Activated naive CD4-positive, alpha-beta T cell treated with anti-CD3 and anti-CD28 coated beads, Interleukin-2, amount 50 U/mL, for 72 hours (primary cell): ENCODE data around the gene SERTAD4. TPM values are rescaled to one million over a fixed set of nuclear protein-coding genes. Genes with fewer than 3 reads are reported as not detected.
A peak's percentile ranks its signal among the peaks of the same experiment; 100 is the strongest.

Experiments used
- ATAC-seq, 2 donors: fragments of 150-1000 bp; cut with Tn5 transposase; 2 replicates each; pipeline ENCODE4 v1.10.0; 2021; ENCODE audit warnings: mild to moderate bottlenecking in 2 of 2, moderate library complexity in 2 of 2
- DNase-seq, 2 donors: peaks; one replicate each; pipeline ENCODE4 v3.0.0; 2021 to 2022; ENCODE audit warnings: low spot score in 2 of 2
- H3K27ac Mint-ChIP-seq, 2 donors: one replicate each; pipeline ENCODE4 v1.8.0; 2022; ENCODE audit warnings: mild to moderate bottlenecking in 2 of 2, mixed read lengths in 2 of 2
- H3K36me3 Mint-ChIP-seq, 2 donors: one replicate each; pipeline ENCODE4 v1.8.0; 2022; ENCODE audit warnings: mixed read lengths in 2 of 2
- H3K9me3 Mint-ChIP-seq, 2 donors: one replicate each; pipeline ENCODE4 v1.8.0; 2022; ENCODE audit warnings: mixed read lengths in 2 of 2
- total RNA-seq, 2 donors: library from RNA; stranded (reverse); gene quantifications; one replicate each; pipeline ENCODE4 v1.2.3, GENCODE V29; 2022

Gene SERTAD4
- total RNA-seq, 2 donors from 2014 or later = not detected

DNA sequence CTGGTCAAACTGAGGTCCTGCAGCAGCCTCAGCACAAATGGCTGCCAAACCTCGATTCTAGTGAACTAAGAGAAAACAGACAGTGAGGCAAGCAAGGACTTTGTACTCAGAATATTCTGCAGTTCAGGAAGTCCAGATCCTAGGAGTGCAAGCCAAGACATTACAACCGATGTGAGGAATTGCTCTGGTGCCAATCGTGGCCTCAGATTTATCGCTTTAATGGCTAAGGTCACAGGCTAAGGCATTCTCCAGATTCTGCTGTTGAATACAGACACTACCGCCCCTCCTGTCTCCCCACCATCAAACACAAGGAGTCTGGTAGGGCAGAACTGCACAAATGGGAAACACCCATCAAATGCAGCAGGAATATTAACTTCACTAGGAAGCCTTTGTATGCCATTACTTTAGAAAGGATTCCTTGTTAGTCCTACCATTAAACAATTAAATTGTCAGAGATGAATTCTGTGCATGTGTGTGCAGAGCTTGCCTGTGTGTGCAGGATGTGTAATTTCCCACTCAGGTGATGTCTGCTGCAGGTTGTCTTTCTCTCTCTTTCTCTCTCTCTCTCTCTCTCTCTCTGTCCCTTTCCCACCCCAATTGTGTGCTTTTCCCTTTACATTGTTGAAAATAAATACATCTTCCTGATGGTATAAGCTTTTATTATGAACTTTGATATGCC lies 9.2 kb upstream of the SERTAD4 start:
- Mint-ChIP-seq H3K27ac (no peak overlapping the region), H3K36me3 (no peaks in the 10 kb centered on the region), H3K9me3 (no peaks in the 10 kb centered on the region)
- DNase-seq = no peak
- no peak for ATAC-seq

GRCh38 chr1:210228158-210228557 lies 4.4 kb upstream of the SERTAD4 start:
- ATAC-seq = no peak

GRCh38 chr1:210230149-210230695 lies 2.4 kb upstream of the SERTAD4 start:
- no peak overlapping the region for H3K27ac Mint-ChIP-seq
- DNase-seq (no peak), ATAC-seq (no peak)
- no peaks in the 10 kb centered on the region for H3K9me3 Mint-ChIP-seq
- H3K36me3 Mint-ChIP-seq = no peaks in the 10 kb centered on the region

More at GRCh38 chr1:210228158-210228557, 4.4 kb upstream of the SERTAD4 start:
- Mint-ChIP-seq H3K27ac (no peak overlapping the region), H3K9me3 (no peaks in the 10 kb centered on the region), H3K36me3 (no peaks in the 10 kb centered on the region)
- DNase-seq = no peak

GRCh38 chr1:210231846-210232510 lies 618 bp upstream of the SERTAD4 start:
- H3K9me3 Mint-ChIP-seq = no peaks in the 10 kb centered on the region
- no peak for ATAC-seq
- no peak overlapping the region for H3K27ac Mint-ChIP-seq
- DNase-seq = no peak
- no peaks in the 10 kb centered on the region for H3K36me3 Mint-ChIP-seq

GRCh38 chr1:210233216-210233494 lies 559 bp downstream of the SERTAD4 start:
- peak; percentile 51 to 69 for ATAC-seq
- Mint-ChIP-seq H3K27ac (no peak overlapping the region), H3K9me3 (no peaks in the 10 kb centered on the region), H3K36me3 (no peaks in the 10 kb centered on the region)
- no peak for DNase-seq

DNA sequence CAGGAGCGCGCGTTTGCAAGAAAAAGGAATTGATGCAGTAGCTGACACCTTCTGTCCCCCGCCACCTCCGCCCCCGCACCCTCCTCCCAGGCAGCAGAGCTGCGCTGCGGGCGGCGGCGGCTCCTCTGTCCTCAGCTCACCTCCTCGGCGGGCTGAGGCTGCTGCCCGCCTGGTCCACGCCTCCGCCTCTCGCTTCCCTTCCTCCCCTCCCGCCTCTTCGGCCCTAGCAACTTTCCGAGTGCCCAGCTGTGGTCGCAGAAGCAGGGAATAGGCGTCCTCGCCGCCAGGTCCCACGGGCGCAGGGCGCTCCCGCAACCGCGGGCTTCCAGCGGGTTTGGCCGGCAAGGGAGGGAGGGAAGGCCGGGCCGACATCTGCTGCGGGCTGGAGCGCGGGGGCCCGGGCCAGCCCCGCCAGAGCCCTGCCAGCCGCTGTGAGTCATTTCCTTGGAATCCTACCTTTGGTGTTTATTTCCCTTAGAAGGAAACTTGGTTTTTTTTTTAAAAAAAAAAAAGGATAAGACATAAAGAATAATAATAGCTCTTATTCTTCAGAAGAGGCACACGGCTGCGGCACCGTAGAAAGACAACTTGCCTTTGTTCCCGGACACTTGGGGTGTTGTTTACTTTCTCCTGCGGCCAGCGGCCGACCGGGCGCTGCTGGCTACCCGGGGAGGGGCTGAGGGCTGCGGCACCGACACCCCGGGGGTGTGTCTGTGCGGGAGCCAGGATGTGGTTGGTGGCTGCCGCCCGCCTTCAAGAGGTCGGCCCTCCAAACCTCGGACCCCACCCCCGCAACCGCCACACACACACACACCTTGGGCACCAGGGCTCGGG lies 1.1 kb downstream of the SERTAD4 start:
- DNase-seq = peak in 1 of 2 donors; percentile 17
- Mint-ChIP-seq H3K9me3 (no peaks in the 10 kb centered on the region), H3K36me3 (no peaks in the 10 kb centered on the region), H3K27ac (no peak overlapping the region)
- ATAC-seq = peak; percentile 46 to 76

DNA sequence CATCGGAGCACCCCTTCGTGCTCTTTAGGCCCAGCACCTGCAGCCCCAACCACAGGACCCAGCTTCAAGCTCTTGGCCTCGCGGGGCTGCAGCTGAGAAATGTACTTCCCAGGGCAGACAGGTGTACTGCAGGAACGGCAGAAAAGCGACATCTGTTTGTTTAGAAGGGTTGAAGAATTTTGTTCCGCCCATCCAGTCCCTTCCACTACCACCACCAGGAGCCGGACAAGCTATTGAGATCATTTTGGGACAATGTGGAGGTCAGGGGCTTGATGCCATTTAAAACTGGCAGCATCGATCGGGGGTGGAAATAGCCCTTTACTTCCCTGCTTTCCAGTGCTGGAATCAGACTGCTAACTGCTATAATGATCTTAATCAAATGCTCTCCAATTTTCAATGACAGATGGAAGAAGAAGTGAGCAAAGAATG lies 1.7 kb downstream of the SERTAD4 start:
- DNase-seq = no peak
- Mint-ChIP-seq H3K27ac (no peak overlapping the region), H3K36me3 (no peaks in the 10 kb centered on the region), H3K9me3 (no peaks in the 10 kb centered on the region)
- peak in 1 of 2 donors; percentile 21 for ATAC-seq

DNA sequence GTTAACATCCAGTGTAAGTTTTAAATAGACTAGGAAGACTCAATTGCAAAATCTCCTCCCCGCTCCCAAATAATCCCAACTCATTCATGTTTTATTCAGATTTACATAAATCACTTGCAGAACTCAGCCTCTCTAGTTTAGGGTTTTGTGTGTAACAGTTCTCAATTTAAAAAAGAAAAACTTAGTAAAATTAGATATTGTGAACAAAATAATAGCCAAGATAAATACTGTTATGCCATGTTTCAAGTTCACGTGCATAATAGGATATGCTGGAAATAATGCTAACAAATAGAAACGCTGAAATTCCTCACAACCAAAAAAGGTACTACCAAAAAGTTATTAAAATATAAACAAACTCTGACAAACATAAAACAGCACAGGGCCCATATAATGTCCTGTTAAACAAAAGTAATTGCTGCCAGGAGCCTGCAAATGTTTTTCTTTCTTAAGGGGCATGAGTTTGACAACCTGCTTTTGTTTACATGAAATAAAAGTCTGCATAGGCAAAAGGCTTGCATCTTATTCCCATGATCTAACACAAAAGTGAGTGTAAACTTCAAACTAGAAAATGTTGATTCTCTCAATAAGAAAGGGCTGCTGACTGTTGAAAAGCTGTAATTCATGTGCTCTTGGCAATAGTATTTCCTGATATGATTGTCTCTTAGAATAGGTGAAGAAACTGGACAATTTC lies 2.9 kb downstream of the SERTAD4 start:
- no peak for ATAC-seq
- H3K27ac Mint-ChIP-seq = no peak overlapping the region
- no peaks in the 10 kb centered on the region for H3K9me3 Mint-ChIP-seq
- no peaks in the 10 kb centered on the region for H3K36me3 Mint-ChIP-seq
- no peak for DNase-seq

DNA sequence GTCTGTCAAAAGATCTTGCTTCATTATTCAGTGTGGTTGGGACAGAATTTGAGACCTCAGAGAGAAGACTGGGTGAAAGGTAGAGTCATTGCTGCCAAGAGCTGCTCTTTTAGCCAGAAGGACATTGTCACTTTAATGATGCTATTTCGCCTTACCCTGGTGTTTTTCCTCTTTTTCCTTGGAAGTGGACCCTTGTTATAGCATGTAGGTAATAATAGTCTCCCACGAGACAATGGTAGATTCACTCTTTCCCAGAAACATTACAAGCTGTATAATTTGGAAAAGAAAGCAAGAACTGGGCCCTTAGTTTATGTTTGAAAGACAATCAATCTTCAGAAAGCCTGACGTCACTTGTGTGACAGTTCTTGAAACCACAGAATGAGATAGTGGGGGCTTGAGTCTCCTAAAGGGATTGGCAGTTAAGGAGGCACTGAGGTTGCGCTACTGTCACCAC lies 3.8 kb downstream of the SERTAD4 start:
- H3K27ac Mint-ChIP-seq = no peak overlapping the region
- no peak for ATAC-seq
- H3K36me3 Mint-ChIP-seq = no peaks in the 10 kb centered on the region
- H3K9me3 Mint-ChIP-seq = no peaks in the 10 kb centered on the region
- no peak for DNase-seq

DNA sequence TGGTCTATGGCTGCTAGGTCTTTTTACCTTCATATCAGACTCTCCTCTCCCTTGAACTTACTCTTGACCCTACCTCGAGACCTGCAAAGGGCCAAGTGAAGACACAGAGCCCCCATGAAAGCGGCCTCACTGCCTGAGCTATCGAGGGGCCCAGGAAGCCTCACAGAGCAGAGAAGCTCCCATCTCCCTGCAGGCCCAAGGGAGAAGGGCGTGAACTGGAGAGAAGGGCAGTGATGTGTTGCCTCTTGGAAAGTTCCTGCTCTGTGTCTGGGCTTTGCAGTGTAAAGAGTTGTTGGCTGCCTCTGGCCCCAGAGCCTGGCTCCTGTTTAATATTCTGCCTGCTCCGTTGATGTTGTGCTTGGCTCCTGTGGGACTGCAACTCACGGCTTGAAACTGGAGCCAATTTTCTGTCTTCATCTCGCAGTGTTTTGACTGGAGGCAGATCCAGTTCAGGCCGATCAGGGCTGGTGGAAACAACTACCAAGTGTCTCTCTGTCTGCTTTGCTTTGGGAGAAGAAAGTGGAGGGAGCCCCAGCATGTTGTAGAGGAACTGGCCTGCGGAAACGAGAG lies 4.3 kb downstream of the SERTAD4 start:
- Mint-ChIP-seq H3K27ac (no peak overlapping the region), H3K36me3 (no peaks in the 10 kb centered on the region), H3K9me3 (no peaks in the 10 kb centered on the region)
- ATAC-seq = no peak
- no peak for DNase-seq

- Mint-ChIP-seq H3K9me3 (no peaks in the 10 kb centered on the region), H3K36me3 (no peaks in the 10 kb centered on the region), H3K27ac (no peak overlapping the region)
- DNase-seq (no peak), ATAC-seq (no peak)
Observed at GRCh38 chr1:210237479-210237878, 4.9 kb downstream of the SERTAD4 start.

GRCh38 chr1:210237981-210238380 lies 5.4 kb downstream of the SERTAD4 start:
- DNase-seq = no peak
- Mint-ChIP-seq H3K9me3 (no peaks in the 10 kb centered on the region), H3K36me3 (no peaks in the 10 kb centered on the region), H3K27ac (no peak overlapping the region)
- ATAC-seq = no peak

DNA sequence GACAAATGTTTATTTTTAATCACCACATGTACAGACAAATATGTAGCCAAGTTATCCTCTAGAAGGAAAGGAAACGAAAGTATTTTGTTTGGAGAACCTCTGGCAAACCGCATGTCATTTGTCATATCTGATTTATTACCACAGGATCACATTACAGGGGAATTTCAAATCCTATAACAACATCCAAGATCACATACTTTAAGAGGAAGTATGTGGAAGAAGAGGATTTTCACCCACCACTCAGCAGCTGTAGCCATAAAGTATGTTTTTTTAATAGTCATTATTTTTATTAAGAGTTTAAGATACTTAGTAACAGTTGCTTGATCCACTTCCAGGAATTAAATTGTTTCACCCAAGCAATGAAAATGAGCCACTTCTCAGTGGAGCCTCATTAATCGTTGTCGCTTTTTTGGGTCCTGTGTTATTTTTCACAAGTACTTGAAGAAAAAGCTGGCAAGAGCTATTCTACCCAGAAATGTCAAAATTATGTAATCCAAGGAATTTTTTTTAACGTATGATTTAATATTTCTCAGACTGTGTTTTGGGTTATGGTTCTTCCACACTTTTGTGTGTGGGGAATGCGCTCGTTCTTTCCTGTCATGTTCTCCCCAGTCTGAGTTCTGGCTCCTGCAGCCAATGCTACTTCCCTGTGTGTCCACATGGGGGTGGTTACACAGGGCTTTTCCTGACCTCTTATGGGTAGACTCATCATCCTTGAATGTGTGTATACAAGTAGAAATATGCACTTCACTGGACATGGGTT lies 6.9 kb downstream of the SERTAD4 start:
- H3K27ac Mint-ChIP-seq = no peak overlapping the region
- ATAC-seq (no peak), DNase-seq (no peak)
- H3K36me3 Mint-ChIP-seq = no peaks in the 10 kb centered on the region
- H3K9me3 Mint-ChIP-seq = no peaks in the 10 kb centered on the region

DNA sequence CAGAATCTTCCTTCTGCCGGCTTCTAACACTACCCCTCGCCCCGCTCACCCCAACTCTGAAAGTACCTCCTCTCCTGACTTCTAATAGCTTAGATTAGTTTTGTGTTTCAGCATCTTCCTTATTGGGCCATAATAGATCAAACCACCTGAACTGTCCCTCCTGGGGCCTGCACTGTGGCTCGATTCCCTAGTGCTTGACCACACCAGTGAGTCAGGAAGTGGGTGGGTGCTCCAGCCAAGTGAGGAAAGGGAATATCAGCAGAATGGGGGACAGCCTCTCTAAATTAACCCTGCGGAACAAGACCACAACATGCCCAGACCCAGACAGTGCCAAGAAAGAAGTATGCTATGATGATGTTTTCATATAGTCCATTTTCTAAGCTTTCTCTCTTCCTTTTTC lies 8.5 kb downstream of the SERTAD4 start:
- DNase-seq (no peak), ATAC-seq (no peak)
- no peaks in the 10 kb centered on the region for H3K36me3 Mint-ChIP-seq
- H3K27ac Mint-ChIP-seq = no peak overlapping the region
- H3K9me3 Mint-ChIP-seq = no peaks in the 10 kb centered on the region

DNA sequence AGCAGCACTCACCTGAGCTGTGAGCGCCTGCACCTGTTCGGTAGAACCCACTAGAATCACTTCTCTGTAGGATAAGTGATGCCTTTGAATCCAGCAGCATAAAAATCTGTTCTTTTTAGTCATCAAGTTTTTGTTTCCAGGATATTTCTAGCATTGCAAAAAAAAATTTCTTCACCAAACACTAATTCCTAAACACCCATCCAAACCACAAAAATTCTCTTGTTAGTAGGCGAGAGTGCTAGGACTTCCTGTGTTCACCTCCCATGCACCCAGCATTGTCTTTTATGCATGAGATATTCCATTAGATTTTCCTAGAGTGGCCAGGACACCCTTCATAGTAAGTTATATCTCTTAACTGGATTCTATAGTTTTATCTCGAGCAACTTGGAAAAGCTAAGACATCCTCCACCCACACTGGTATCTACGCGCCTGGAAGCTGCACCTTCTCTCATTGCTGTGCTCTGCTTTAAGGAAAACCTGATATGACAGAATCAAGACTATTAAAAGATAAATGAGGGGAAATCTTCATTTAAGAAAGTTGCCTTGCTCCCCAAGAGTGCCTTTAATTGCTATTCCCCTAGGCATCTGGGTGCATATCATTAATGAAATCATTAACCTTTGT lies 12.3 kb downstream of the SERTAD4 start:
- H3K36me3 Mint-ChIP-seq = no peaks in the 10 kb centered on the region
- no peak for ATAC-seq
- DNase-seq = no peak
- no peaks in the 10 kb centered on the region for H3K9me3 Mint-ChIP-seq
- H3K27ac Mint-ChIP-seq = no peak overlapping the region
